ENCODE data around the gene HELQ. TPM values are rescaled to one million over a fixed set of nuclear protein-coding genes. Genes with fewer than 3 reads are reported as not detected.
A peak's percentile ranks its signal among the peaks of the same experiment; 100 is the strongest.

HELQ gene
- total and polyA plus RNA-seq, 9 of the 15 experiments (the other 6 are each of a cell fraction or from before 2014, with no cell fraction given) = 3.5 to 15.2 (median 11.9) TPM

DNA sequence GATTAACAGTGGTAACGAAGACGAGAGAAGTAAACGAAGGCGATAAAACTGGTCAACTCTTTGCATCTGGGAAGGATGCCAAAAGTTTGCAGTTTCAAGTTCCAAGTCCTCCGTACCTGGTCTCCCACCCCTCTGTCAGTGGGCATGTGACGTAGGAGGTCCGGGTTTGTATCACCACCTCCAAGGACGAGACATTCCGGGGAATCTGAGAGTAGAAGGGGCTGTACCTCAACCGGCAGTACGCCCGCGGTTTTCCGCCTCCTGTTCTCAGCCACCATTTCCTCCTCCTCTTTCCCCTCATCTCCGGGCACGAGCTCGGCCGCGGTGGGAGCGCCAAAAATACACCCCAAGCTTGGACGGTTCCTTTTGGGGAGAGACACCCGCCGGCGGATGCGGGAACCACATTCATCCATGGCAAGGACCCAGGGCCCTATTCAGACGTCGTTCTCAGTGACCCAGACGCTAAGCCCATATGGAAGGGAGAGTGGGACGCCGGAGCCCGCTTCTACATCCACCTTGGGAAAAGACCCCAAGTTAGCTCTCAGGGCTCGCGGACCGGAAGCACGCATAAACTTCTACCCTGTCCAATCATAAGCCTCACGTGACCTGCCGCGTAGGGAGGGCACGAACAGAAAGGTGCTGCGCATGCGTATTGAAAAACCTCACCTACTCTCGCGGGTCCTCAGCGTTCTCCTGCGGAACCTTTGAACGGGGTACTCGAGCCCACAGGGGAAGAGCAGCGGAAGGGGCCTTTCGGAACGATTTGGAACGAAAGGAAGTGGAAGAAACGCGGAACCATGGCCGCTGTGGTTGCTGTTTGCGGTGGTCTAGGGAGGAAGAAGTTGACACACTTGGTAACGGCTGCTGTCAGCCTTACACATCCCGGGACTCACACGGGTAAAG lies at the start of gene HELQ, which contains the start of gene MRPS18C (continued):
- TF ChIP-seq, protein P1, sequence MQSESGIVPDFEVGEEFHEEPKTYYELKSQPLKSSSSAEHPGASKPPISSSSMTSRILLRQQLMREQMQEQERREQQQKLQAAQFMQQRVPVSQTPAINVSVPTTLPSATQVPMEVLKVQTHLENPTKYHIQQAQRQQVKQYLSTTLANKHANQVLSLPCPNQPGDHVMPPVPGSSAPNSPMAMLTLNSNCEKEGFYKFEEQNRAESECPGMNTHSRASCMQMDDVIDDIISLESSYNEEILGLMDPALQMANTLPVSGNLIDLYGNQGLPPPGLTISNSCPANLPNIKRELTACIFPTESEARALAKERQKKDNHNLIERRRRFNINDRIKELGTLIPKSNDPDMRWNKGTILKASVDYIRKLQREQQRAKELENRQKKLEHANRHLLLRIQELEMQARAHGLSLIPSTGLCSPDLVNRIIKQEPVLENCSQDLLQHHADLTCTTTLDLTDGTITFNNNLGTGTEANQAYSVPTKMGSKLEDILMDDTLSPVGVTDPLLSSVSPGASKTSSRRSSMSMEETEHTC (IDR thresholded peaks at IDR 0.05) = peak; percentile 79; the same call in 1 of the 2 replicates
- TF ChIP-seq USF1 (CRISPR knock-in tag; IDR thresholded peaks at IDR 0.05) (peak; percentile 100), TAF15 (IDR thresholded peaks at IDR 0.05; ENCODE audit: low read depth, low read length) (no peak), NFRKB (IDR thresholded peaks at IDR 0.05; ENCODE audit: low read depth) (peak; percentile 98), TCF7L2 (IDR thresholded peaks at IDR 0.05; ENCODE audit: low read depth, low read length) (no peak), ZBTB8A (IDR thresholded peaks at IDR 0.05; ENCODE audit: partially characterized antibody) (no peak), MED1 (CRISPR knock-in tag; IDR thresholded peaks at IDR 0.05; ENCODE audit: borderline replicate concordance) (no peak), HMGN3 (IDR thresholded peaks at IDR 0.05; ENCODE audit: borderline replicate concordance, extremely low read depth, insufficient read length, low read depth, low read length) (no peak), NEUROD1 (IDR thresholded peaks at IDR 0.05; ENCODE audit: borderline replicate concordance, low read depth, low read length, partially characterized antibody) (peak; percentile 79), DLX4 (CRISPR knock-in tag; IDR thresholded peaks at IDR 0.05) (no peak), ZNF445 (CRISPR knock-in tag; IDR thresholded peaks at IDR 0.05; ENCODE audit: low read depth) (no peak), ZFPM2 (CRISPR knock-in tag; IDR thresholded peaks at IDR 0.05) (no peak), ZNF785 (CRISPR knock-in tag; IDR thresholded peaks at IDR 0.05) (no peak), ZNF212 (CRISPR knock-in tag; IDR thresholded peaks at IDR 0.05) (no peak), NFE2L1 (tag; IDR thresholded peaks at IDR 0.05; ENCODE audit: borderline replicate concordance, low read depth) (no peak), ZNF584 (CRISPR knock-in tag; IDR thresholded peaks at IDR 0.05; ENCODE audit: low read depth) (no peak)
- TF ChIP-seq, protein P2, sequence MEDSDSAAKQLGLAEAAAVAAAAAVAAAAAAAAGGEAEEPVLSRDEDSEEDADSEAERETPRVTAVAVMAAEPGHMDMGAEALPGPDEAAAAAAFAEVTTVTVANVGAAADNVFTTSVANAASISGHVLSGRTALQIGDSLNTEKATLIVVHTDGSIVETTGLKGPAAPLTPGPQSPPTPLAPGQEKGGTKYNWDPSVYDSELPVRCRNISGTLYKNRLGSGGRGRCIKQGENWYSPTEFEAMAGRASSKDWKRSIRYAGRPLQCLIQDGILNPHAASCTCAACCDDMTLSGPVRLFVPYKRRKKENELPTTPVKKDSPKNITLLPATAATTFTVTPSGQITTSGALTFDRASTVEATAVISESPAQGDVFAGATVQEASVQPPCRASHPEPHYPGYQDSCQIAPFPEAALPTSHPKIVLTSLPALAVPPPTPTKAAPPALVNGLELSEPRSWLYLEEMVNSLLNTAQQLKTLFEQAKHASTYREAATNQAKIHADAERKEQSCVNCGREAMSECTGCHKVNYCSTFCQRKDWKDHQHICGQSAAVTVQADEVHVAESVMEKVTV (CRISPR knock-in tag; IDR thresholded peaks at IDR 0.05) = no peak
- TF ChIP-seq, protein P3, sequence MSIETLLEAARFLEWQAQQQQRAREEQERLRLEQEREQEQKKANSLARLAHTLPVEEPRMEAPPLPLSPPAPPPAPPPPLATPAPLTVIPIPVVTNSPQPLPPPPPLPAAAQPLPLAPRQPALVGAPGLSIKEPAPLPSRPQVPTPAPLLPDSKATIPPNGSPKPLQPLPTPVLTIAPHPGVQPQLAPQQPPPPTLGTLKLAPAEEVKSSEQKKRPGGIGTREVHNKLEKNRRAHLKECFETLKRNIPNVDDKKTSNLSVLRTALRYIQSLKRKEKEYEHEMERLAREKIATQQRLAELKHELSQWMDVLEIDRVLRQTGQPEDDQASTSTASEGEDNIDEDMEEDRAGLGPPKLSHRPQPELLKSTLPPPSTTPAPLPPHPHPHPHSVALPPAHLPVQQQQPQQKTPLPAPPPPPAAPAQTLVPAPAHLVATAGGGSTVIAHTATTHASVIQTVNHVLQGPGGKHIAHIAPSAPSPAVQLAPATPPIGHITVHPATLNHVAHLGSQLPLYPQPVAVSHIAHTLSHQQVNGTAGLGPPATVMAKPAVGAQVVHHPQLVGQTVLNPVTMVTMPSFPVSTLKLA (conservative IDR thresholded peaks at IDR 0.05) = peak; percentile 82 to 88
- TF ChIP-seq, protein P4, sequence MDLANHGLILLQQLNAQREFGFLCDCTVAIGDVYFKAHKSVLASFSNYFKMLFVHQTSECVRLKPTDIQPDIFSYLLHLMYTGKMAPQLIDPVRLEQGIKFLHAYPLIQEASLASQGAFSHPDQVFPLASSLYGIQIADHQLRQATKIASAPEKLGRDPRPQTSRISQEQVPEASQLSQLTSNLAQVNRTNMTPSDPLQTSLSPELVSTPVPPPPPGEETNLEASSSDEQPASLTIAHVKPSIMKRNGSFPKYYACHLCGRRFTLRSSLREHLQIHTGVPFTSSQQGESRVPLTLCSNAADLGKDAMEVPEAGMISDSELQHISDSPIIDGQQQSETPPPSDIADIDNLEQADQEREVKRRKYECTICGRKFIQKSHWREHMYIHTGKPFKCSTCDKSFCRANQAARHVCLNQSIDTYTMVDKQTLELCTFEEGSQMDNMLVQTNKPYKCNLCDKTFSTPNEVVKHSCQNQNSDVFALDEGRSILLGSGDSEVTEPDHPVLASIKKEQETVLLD (IDR thresholded peaks at IDR 0.05) = peak; percentile 97

All from K562 (cell line).